HEK293T (cell line): Measurements from ENCODE around the gene PLA2G3.

ENCODE experiments used
- L3MBTL2 ChIP-seq: fragments of 450-650 bp; conservative IDR thresholded peaks from 2 replicates; pipeline ENCODE4 v1.6.1; 2016; ENCODE audit warnings: mild to moderate bottlenecking
- ZNF384 ChIP-seq: fragments of 450-650 bp; IDR thresholded peaks from 2 replicates; pipeline ENCODE4 v1.6.1; 2016

DNA sequence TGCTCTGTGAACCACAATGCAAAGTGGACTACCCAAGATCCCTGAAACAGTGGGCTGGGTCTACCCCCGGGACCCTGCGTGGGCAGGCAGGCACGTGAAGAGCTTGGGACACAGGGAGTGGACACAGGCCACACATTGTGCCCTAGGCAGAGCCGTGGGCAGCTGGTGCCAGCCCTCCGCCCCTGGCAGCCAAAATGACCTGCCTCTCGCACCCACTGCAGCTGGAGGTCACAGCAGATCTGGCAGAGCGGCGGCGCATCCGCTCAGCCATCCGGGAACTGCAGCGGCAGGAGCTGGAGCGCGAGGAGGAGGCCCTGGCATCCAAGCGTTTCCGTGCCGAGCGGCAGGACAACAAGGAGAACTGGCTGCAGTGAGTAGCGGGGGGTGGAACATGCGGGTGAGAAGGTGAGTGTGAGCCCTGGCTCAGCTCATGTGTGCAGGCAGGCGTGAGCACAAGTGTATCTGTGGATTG lies 52.5 kb downstream of the PLA2G3 start:
- TF ChIP-seq ZNF384 = no peak
- TF ChIP-seq L3MBTL2 = no peak
